ENCODE data around the gene PLCB1. TPM values are rescaled to one million over a fixed set of nuclear protein-coding genes. Genes with fewer than 3 reads are reported as not detected.

The PLCB1 gene
- total and polyA plus RNA-seq, 10 of the 15 experiments (the other 5 are each of a cell fraction or from before 2014, with no cell fraction given), result 0.05 to 5.3 (median 0.17) TPM; not detected in 1

- CTCF ChIA-PET, result no interaction called here
- intact Hi-C loops (cut with micrococcal nuclease; ENCODE audit: unreplicated experiment) (no loop called here), in situ Hi-C loops (cut with MboI) (no loop called here)
- H2AFZ ChIP-seq (ENCODE audit: control insufficient read depth, low read depth, low read length), result no peak overlapping the region
- FAIRE-seq (no peak), ATAC-seq (no peak), DNase-seq (ENCODE audit: low read depth, low spot score) (no peak)
- H3K9ac ChIP-seq (ENCODE audit: control insufficient read depth, insufficient read depth, low read length), result no peak overlapping the region
- RAD21 ChIA-PET (ENCODE audit: unreplicated experiment), result no interaction called here
- no peaks in the 10 kb centered on the region for H4K20me1 ChIP-seq (ENCODE audit: control insufficient read depth, insufficient read depth)
- 25% methylated on average over 5 of the region's 6 CpGs for WGBS (ENCODE audit: insufficient coverage, insufficient replicate concordance, low lambda C conversion rate, missing lambda C conversion rate)
- SMC1A ChIA-PET (ENCODE audit: uncharacterized antibody, unreplicated experiment), result no interaction called here
- H3K9me3 ChIP-seq (replicated peaks; ENCODE audit: control insufficient read depth, insufficient read depth, low read length), result no peaks in the 10 kb centered on the region
- no peaks in the 10 kb centered on the region for H3K36me3 ChIP-seq (ENCODE audit: control insufficient read depth in 2 of 2, insufficient read depth in 2 of 2, low read length in 1 of 2)
- H3K27ac ChIP-seq (ENCODE audit: control insufficient read depth, insufficient read depth), result no peak overlapping the region
- TF ChIP-seq GATAD2B (conservative IDR thresholded peaks at IDR 0.05; ENCODE audit: low read depth) (no peak), GABPA (IDR thresholded peaks at IDR 0.05; ENCODE audit: low read depth) (no peak), SIX5 (IDR thresholded peaks at IDR 0.05; ENCODE audit: low read depth, low read length, severe bottlenecking) (no peak), PBX3 (IDR thresholded peaks at IDR 0.05; ENCODE audit: insufficient replicate concordance, low read depth, low read length) (no peak), SMAD5 (IDR thresholded peaks at IDR 0.05; ENCODE audit: low read depth) (no peak), BMI1 (IDR thresholded peaks at IDR 0.05; ENCODE audit: borderline replicate concordance) (no peak), RB1 (IDR thresholded peaks at IDR 0.05; ENCODE audit: borderline replicate concordance) (no peak), NFYB (IDR thresholded peaks at IDR 0.05; ENCODE audit: insufficient read depth, low read depth, low read length) (no peak), SMC3 (IDR thresholded peaks at IDR 0.05; ENCODE audit: borderline replicate concordance, low read length) (no peak), HSF1 (IDR thresholded peaks at IDR 0.05; ENCODE audit: low read depth, low read length) (no peak), NR2C2 (IDR thresholded peaks at IDR 0.05; ENCODE audit: borderline replicate concordance, control insufficient read depth, insufficient read length, low read depth) (no peak), ZNF687 (IDR thresholded peaks at IDR 0.05) (no peak), PAX8 (IDR thresholded peaks at IDR 0.05) (no peak), EED (IDR thresholded peaks at IDR 0.05; ENCODE audit: low read depth) (no peak), HCFC1 (IDR thresholded peaks at IDR 0.05; ENCODE audit: low read length) (no peak), RELA (IDR thresholded peaks at IDR 0.05; ENCODE audit: borderline replicate concordance, partially characterized antibody) (no peak)
- no peaks in the 10 kb centered on the region for H3K79me2 ChIP-seq (ENCODE audit: control insufficient read depth, insufficient read depth, low read length)
- POLR2A ChIA-PET, result no interaction called here
- no peak overlapping the region for H3K4me2 ChIP-seq (ENCODE audit: control insufficient read depth, insufficient read depth)
- no peaks in the 10 kb centered on the region; a peak in 1 of 4 replicates for H3K27me3 ChIP-seq (replicated peaks in 1 of 2; ENCODE audit: control insufficient read depth in 2 of 2, insufficient read depth in 2 of 2, low read length in 1 of 2)
- no peak overlapping the region for H3K4me3 ChIP-seq
- H3K4me1 ChIP-seq (ENCODE audit: control insufficient read depth, insufficient read depth, low read length), result no peaks in the 10 kb centered on the region
- no TSS peak for BruUV-seq (replicated peaks)
Observed at GRCh38 chr20:8795404-8795803, 663.3 kb downstream of the PLCB1 start.
